Right atrium auricular region (tissue), 2 donors: Measurements from ENCODE around the gene ATP5PD. TPM values are rescaled to one million over a fixed set of nuclear protein-coding genes. Genes with fewer than 3 reads are reported as not detected.

ENCODE experiments used
- DNase-seq: peaks from one replicate; pipeline ENCODE4 v3.0.0-alpha.2; 2019; ENCODE audit warnings: low spot score
- H3K27ac ChIP-seq, 2 donors: fragments of 200-600 bp; sonication (generic); 1 replicate in 1 of 2; 2 replicates in 1 of 2; pipeline ENCODE4 v1.5.1; 2016 to 2019
- H3K27me3 ChIP-seq, 2 donors: fragments of 200-600 bp; sonication (generic); one replicate each; pipeline versions ENCODE4 v1.5.1 to v1.6.0; 2017 to 2019
- H3K36me3 ChIP-seq: fragments of 200-600 bp; sonication (generic); one replicate; pipeline ENCODE4 v1.5.1; 2016
- H3K4me1 ChIP-seq, 2 donors: fragments of 200-600 bp; sonication (generic); one replicate each; pipeline versions ENCODE4 v1.5.1 to v1.6.0; 2017 to 2019
- H3K4me3 ChIP-seq, 2 donors: fragments of 200-600 bp; sonication (generic); 1 replicate in 1 of 2; 2 replicates in 1 of 2; pipeline ENCODE4 v1.5.1; 2017 to 2019; ENCODE audit warnings: mild to moderate bottlenecking in 1 of 2, moderate library complexity in 1 of 2
- H3K9me3 ChIP-seq, 2 donors: fragments of 200-600 bp; sonication (generic); one replicate each; pipeline ENCODE4 v1.5.1; 2019
- total RNA-seq, 2 donors: library from RNA; depleted of rRNA; stranded (reverse); fragments of >200 nt; gene quantifications; one replicate each; pipeline ENCODE4 v1.1.0, GENCODE V29; 2016
- TF ChIP-seq, protein P1 (sequence below), 2 donors: fragments of 200-600 bp; sonication (generic); IDR thresholded peaks; one replicate each; pipeline ENCODE4 v1.5.1; 2019; ENCODE audit warnings: antibody characterized with exemption in 2 of 2

The ATP5PD gene
- total RNA-seq, 2 donors from 2014 or later = 675 to 871 TPM

DNA sequence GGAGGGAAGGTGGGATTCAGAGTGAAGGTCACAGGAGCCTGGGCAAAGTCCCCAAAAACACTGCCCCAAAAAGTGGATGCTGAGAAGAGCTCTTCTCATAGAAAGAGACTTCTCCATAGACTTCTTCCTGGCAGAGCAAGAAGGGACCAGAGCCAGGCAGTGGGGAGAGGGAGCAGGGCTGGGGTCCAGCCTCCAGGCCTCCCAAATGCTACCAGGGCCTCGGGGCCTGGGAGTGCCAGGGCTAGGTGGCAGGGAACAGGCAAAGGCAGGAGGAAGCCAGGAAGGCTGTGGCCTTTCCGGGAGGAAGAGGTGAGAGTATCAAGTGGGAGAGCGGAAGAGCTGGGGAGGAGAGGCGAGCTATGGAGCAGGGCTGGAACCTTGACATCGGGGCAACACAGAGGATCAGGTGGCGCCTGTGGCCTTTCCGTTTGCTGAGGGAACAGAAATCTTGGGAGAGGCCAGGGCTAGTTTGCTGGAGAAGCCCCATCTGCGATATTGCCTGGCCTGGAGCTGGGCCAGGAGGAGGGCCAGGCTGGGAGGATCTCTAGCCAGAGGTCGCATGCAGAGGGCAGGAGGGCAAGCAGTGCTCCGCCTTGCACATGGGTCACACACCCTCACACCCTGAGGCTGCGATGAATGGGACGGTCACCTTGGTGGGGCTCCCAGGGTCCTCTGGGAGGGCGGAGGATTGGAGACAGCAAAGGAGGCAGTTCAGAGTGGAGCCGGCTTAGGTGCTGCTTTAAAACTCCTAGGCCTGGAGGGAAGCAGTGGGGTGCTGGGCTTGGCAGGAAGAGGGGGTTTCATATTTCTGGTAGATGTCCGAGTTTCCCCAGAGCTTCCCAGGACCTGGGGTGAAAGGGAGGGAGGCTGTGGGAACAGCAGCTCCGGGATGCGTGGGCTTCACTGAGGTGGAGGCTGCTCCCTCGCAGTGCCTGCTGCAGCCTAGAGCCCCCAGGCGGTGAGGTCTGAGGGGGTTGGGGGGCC lies 44.4 kb upstream of the ATP5PD start:
- TF ChIP-seq, protein P1, sequence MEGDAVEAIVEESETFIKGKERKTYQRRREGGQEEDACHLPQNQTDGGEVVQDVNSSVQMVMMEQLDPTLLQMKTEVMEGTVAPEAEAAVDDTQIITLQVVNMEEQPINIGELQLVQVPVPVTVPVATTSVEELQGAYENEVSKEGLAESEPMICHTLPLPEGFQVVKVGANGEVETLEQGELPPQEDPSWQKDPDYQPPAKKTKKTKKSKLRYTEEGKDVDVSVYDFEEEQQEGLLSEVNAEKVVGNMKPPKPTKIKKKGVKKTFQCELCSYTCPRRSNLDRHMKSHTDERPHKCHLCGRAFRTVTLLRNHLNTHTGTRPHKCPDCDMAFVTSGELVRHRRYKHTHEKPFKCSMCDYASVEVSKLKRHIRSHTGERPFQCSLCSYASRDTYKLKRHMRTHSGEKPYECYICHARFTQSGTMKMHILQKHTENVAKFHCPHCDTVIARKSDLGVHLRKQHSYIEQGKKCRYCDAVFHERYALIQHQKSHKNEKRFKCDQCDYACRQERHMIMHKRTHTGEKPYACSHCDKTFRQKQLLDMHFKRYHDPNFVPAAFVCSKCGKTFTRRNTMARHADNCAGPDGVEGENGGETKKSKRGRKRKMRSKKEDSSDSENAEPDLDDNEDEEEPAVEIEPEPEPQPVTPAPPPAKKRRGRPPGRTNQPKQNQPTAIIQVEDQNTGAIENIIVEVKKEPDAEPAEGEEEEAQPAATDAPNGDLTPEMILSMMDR (IDR thresholded peaks at IDR 0.05) = no peak
- no peaks in the 10 kb centered on the region for H3K27me3 ChIP-seq
- DNase-seq = no peak
- peak overlapping the region; percentile 70 to 82 for H3K27ac ChIP-seq
- peaks cover 5 to 62% of the 10 kb centered on the region in 2 donors for H3K4me1 ChIP-seq
- H3K9me3 ChIP-seq = no peaks in the 10 kb centered on the region
- H3K36me3 ChIP-seq = no peaks in the 10 kb centered on the region
- peak overlapping the region in 1 of 2 donors; percentile 10 for H3K4me3 ChIP-seq

DNA sequence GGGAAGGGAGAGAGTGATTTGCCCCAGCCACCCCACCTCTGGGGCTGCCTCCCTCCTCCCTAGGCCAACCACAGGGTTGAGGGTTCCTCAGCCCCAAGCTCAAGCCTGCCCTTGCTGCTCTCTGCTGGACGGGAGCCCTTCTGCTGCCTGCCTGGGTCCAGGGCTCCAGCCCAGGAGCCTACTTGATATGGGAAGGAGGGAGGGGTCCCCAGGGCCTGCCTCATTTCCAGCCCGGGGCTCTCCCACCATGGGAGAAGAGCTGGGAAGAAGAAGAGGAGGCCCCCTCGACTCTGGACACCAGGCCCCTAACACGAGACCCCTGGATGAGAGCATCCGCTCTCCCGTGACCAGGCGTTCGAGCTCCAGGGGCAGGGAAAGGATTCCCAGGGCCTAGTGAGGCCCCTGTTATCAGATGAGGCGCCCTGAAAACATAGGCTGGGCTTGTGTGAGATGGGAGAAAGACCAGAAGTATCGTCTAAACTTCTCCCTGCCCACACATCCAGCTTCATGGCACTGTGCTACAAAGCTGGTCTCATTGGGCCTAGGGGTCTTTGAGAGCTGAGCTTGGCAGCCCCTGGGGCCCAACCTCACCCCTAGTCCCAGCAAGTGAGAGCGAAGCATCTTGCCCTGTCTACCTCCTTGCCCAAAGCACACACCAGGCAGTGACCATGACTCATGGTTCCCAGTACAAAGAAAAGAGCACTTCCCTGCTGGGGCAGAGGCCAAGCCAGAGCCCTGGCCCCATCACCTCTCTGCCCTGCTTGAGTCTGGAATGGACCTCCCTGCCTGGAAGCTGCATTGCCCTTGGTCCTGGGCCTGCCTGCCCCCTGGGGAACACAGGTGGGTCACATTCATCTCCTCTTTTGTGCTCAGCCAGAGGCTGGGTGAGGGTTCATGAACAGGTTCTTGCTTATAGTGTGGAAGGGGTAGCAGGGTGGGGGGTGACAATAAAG lies 42.0 kb upstream of the ATP5PD start:
- H3K27me3 ChIP-seq = no peaks in the 10 kb centered on the region
- no peak for DNase-seq
- no peaks in the 10 kb centered on the region for H3K9me3 ChIP-seq
- H3K27ac ChIP-seq = peak overlapping the region; percentile 89 to 96
- peaks cover 5 to 64% of the 10 kb centered on the region in 2 donors for H3K4me1 ChIP-seq
- TF ChIP-seq, protein P1 (IDR thresholded peaks at IDR 0.05) = no peak
- H3K36me3 ChIP-seq = no peaks in the 10 kb centered on the region
- H3K4me3 ChIP-seq = peak overlapping the region; percentile 64 to 70

DNA sequence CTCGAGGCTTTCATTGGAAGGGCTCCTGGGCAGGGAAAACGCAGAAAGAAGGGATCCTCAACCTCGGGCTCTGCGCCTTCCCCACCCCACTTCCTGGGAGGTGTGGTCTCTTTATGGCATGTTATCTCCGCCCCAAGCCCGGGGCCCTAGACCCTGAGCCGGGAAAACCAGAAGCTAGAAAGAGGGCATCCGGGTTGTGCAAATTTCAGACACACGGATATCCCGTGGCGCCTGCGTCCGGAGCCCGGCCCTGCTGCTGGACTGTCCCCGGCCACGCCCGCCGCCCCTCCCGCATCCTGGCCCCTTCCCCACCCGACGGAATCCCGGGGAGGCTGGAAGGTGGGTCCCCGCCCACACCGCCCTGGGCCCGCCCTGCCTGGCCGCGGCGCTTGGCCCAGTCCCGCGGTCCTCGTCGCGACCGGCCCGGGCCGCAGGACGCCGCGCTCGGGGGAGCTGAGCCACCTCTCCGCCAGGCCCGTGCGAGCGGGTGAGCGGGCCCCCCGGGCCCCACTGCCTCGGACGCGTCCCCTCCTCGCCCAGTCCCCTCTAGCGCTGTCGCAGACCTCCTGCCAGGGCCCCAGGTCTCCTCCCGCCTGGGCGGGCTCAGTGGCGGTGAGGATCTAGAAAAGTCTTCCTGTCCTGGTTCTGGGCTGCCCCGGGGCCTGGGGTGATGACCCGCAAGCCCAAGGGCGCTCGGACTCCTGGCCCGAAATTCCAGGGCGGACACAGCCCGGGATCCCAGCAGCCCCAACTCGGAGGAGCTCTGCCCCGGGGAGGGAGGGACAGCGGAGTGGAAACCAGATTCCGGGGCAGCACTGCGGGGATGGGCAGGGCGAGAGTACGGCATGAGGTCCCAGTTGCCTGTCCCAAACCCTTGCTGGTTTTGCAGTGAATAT lies 41.0 kb upstream of the ATP5PD start, which contains the start of gene SLC16A5:
Gene SLC16A5, plus strand, starts transcription at position 397 of the 896 bp plus-strand sequence. CDS start 5,683 bp downstream, outside the sequence.
- peaks cover 5 to 57% of the 10 kb centered on the region in 2 donors for H3K4me1 ChIP-seq
- H3K27me3 ChIP-seq = no peaks in the 10 kb centered on the region
- H3K36me3 ChIP-seq = no peaks in the 10 kb centered on the region
- peak; percentile 89 for DNase-seq
- peak within 1 kb of the TSS; percentile 64 to 70 for H3K4me3 ChIP-seq
- peak within 1 kb of the TSS; percentile 89 to 96 for H3K27ac ChIP-seq
- no peaks in the 10 kb centered on the region for H3K9me3 ChIP-seq
- TF ChIP-seq, protein P1 (IDR thresholded peaks at IDR 0.05) = no peak

DNA sequence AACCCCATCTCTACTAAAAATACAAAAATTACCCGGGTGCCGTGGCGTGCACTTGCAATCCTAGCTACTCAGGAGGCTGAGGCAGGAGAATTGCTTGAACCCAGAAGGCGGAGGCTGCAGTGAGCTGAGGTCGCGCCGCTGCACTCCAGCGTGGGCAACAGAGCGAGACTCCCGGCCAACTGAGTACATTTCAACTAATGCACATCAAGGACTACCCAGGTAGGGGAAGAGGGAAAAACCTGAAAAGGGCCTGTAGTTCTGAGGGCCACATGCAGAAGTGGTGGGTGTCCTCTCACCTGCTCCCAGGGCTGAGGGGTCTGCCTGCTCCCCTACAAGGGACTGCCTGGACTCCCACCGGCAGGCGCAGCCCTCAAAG lies 40.4 kb upstream of the ATP5PD start:
- Histone ChIP-seq H3K27me3 (no peaks in the 10 kb centered on the region), H3K36me3 (no peaks in the 10 kb centered on the region), H3K4me3 (peak overlapping the region; percentile 64 to 70), H3K27ac (peak overlapping the region; percentile 89 to 96), H3K9me3 (no peaks in the 10 kb centered on the region), H3K4me1 (peaks cover 5 to 54% of the 10 kb centered on the region in 2 donors)
- DNase-seq = no peak
- TF ChIP-seq, protein P1 (IDR thresholded peaks at IDR 0.05) = no peak
